Measurements from ENCODE around the gene CELA2A. TPM values are rescaled to one million over a fixed set of nuclear protein-coding genes. Genes with fewer than 3 reads are reported as not detected.
"Not testable (repeated sequence)": the region's sequence is repeated elsewhere in the genome, so short reads cannot be mapped to it uniquely, and the experiment has no call there.

CELA2A gene
- total RNA-seq, 1 donor from 2014 or later, result not detected

DNA sequence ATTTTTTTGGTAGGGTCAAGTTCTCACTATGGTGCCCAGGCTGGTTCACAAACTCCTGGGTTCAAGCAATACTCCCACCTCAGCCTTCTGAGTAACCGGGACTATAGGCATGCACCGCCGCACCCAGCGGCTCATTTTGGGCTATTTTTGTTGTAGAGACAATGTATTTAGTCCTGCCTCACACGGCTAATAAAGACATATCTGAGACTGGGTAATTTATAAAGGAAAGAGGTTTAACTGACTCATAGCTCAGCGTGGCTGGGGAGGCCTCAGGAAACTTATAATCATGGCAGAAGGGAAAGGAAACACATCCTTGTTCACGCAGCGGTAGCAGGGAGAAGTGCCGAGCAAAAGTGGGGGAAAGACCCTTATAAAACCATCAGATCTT lies 4.2 kb downstream of the CELA2A start:
- no peaks in the 10 kb centered on the region for H3K36me3 ChIP-seq
- no peak overlapping the region for H3K27ac Mint-ChIP-seq
- H3K9me3 ChIP-seq (ENCODE audit: low read depth), result no peaks in the 10 kb centered on the region
- no peak overlapping the region for H2AFZ ChIP-seq (replicated peaks)
- no peak overlapping the region for H3K27ac ChIP-seq
- TF ChIP-seq CTCF (IDR thresholded peaks at IDR 0.05), result no peak
- TF ChIP-seq EZH2phosphoT487 (IDR thresholded peaks at IDR 0.05), result no peak
- no peak for TF ChIP-seq EZH2 (IDR thresholded peaks at IDR 0.05)
- no peak overlapping the region for H3K4me2 ChIP-seq
- H3K9ac ChIP-seq, result no peak overlapping the region
- no peaks in the 10 kb centered on the region for H4K20me1 ChIP-seq (ENCODE audit: low read depth)
- peaks cover 3% of the 10 kb centered on the region for H3K27me3 Mint-ChIP-seq (ENCODE audit: insufficient read depth, low read depth)
- H3K4me1 ChIP-seq, result no peaks in the 10 kb centered on the region
- H3K4me3 Mint-ChIP-seq, result peak overlapping the region; percentile 24
- no peaks in the 10 kb centered on the region for H3K27me3 ChIP-seq
- H3F3A ChIP-seq (ENCODE audit: low read depth), result no peaks in the 10 kb centered on the region
- no peak overlapping the region for H3K4me3 ChIP-seq
- H3K9me3 Mint-ChIP-seq, result no peaks in the 10 kb centered on the region
- no peak for DNase-seq (ENCODE audit: low spot score)
- no peaks in the 10 kb centered on the region for H3K36me3 Mint-ChIP-seq
- H3K4me1 Mint-ChIP-seq, result peaks cover 30% of the 10 kb centered on the region
- no peaks in the 10 kb centered on the region for H3K79me2 ChIP-seq (ENCODE audit: low read depth)

GRCh38 chr1:15463064-15463800 lies 6.7 kb downstream of the CELA2A start:
- H3K27ac ChIP-seq; H2AFZ ChIP-seq (replicated peaks); H3K4me1 ChIP-seq; H4K20me1 ChIP-seq (ENCODE audit: low read depth); H3K9me3 ChIP-seq (ENCODE audit: low read depth); H3K9ac ChIP-seq; H3K9me3 Mint-ChIP-seq; H3F3A ChIP-seq (ENCODE audit: low read depth); H3K4me3 ChIP-seq; H3K4me3 Mint-ChIP-seq; H3K79me2 ChIP-seq (ENCODE audit: low read depth); H3K36me3 Mint-ChIP-seq; H3K27me3 Mint-ChIP-seq (ENCODE audit: insufficient read depth, low read depth); DNase-seq (ENCODE audit: low spot score); H3K27ac Mint-ChIP-seq; H3K4me2 ChIP-seq; H3K27me3 ChIP-seq; H3K36me3 ChIP-seq: not testable (repeated sequence)
- H3K4me1 Mint-ChIP-seq, result peaks cover 19% of the 10 kb centered on the region

DNA sequence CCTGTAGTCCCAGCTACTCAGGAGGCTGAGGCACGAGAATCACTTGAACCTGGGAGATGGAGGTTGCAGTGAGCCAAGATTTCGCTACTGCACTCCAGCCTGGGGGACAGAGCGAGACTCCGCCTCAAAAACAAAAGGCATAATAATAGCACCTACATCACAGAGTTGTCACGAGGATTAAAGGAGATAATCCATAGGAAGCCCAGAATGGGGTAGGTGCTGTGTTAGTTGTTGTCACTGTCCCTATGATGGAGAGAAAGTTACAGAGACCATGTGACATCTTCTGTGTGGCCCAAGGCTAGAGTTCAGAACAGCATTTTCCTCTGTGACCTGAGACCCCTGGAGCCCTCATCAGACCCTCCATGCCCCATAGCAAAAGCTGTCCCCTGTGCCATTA lies 7.4 kb downstream of the CELA2A start:
- H3K27ac ChIP-seq; H3K9ac ChIP-seq; H3K27me3 ChIP-seq; DNase-seq (ENCODE audit: low spot score); H3K9me3 Mint-ChIP-seq; H4K20me1 ChIP-seq (ENCODE audit: low read depth); H3K4me1 ChIP-seq; H2AFZ ChIP-seq (replicated peaks); H3K27ac Mint-ChIP-seq; H3K36me3 Mint-ChIP-seq; H3K9me3 ChIP-seq (ENCODE audit: low read depth); H3K4me3 ChIP-seq; H3K4me3 Mint-ChIP-seq; H3K36me3 ChIP-seq; H3F3A ChIP-seq (ENCODE audit: low read depth); H3K27me3 Mint-ChIP-seq (ENCODE audit: insufficient read depth, low read depth); H3K79me2 ChIP-seq (ENCODE audit: low read depth); H3K4me2 ChIP-seq: not testable (repeated sequence)
- H3K4me1 Mint-ChIP-seq, result peaks cover 19% of the 10 kb centered on the region

- H3K9me3 ChIP-seq (ENCODE audit: low read depth), result no peaks in the 10 kb centered on the region
- Mint-ChIP-seq H3K36me3 (no peaks in the 10 kb centered on the region), H3K4me1 (peaks cover 10% of the 10 kb centered on the region), H3K4me3 (no peak overlapping the region), H3K9me3 (no peaks in the 10 kb centered on the region), H3K27me3 (ENCODE audit: insufficient read depth, low read depth) (no peaks in the 10 kb centered on the region), H3K27ac (no peak overlapping the region)
- DNase-seq (ENCODE audit: low spot score), result no peak
- no peaks in the 10 kb centered on the region for H4K20me1 ChIP-seq (ENCODE audit: low read depth)
- H3F3A ChIP-seq (ENCODE audit: low read depth), result no peaks in the 10 kb centered on the region
- no peaks in the 10 kb centered on the region for H3K79me2 ChIP-seq (ENCODE audit: low read depth)
- no peak overlapping the region for H3K9ac ChIP-seq
- no peak overlapping the region for H2AFZ ChIP-seq (replicated peaks)
- H3K4me2 ChIP-seq, result no peak overlapping the region
- no peak overlapping the region for H3K4me3 ChIP-seq
- H3K27ac ChIP-seq, result no peak overlapping the region
- no peaks in the 10 kb centered on the region for H3K36me3 ChIP-seq
- no peaks in the 10 kb centered on the region for H3K27me3 ChIP-seq
- no peaks in the 10 kb centered on the region for H3K4me1 ChIP-seq
- TF ChIP-seq CTCF (IDR thresholded peaks at IDR 0.05) (no peak), EZH2phosphoT487 (IDR thresholded peaks at IDR 0.05) (no peak), EZH2 (IDR thresholded peaks at IDR 0.05) (no peak)
Measured at GRCh38 chr1:15465674-15466073, 9.1 kb downstream of the CELA2A start.

GRCh38 chr1:15466955-15467625 lies 10.6 kb downstream of the CELA2A start:
- H3K27me3 ChIP-seq; H3K4me3 ChIP-seq; H3K9me3 ChIP-seq (ENCODE audit: low read depth); H3K27me3 Mint-ChIP-seq (ENCODE audit: insufficient read depth, low read depth); DNase-seq (ENCODE audit: low spot score); H3K4me1 ChIP-seq; H3K4me1 Mint-ChIP-seq; H3K36me3 Mint-ChIP-seq; H3K36me3 ChIP-seq; H3K27ac Mint-ChIP-seq; H3K4me2 ChIP-seq; H3F3A ChIP-seq (ENCODE audit: low read depth); H3K27ac ChIP-seq; H4K20me1 ChIP-seq (ENCODE audit: low read depth); H2AFZ ChIP-seq (replicated peaks); H3K9ac ChIP-seq; H3K79me2 ChIP-seq (ENCODE audit: low read depth); H3K9me3 Mint-ChIP-seq: not testable (repeated sequence)
- peak overlapping the region; percentile 64 for H3K4me3 Mint-ChIP-seq

All from neural progenitor cell (in vitro differentiated cells).